Trophoblast cell (in vitro differentiated cells and primary cell): ENCODE results near the gene NTM.

Experiments used
- DNase-seq, 2 donors: peaks; one replicate each; pipeline ENCODE4 v3.0.0-alpha.2; 2016
- H2AFZ ChIP-seq: 2 replicates; pipeline ENCODE4 v1.6.1; 2013; ENCODE audit warnings: low read length, moderate library complexity, mild to moderate bottlenecking; ENCODE audit not compliant: insufficient read depth, poor library complexity
- H2AK5ac ChIP-seq: 2 replicates; pipeline ENCODE4 v1.6.1; 2013; ENCODE audit warnings: mild to moderate bottlenecking, low read length
- H2BK120ac ChIP-seq: 2 replicates; pipeline ENCODE4 v1.6.1; 2013; ENCODE audit warnings: low read length, mild to moderate bottlenecking, moderate library complexity; ENCODE audit not compliant: insufficient read depth, poor library complexity
- H2BK12ac ChIP-seq: 2 replicates; pipeline ENCODE4 v1.6.1; 2013; ENCODE audit warnings: mild to moderate bottlenecking, low read length, moderate library complexity
- H2BK5ac ChIP-seq: 2 replicates; pipeline ENCODE4 v1.6.1; 2013; ENCODE audit warnings: low read length, low read depth, moderate library complexity, mild to moderate bottlenecking; ENCODE audit not compliant: poor library complexity
- H3K14ac ChIP-seq: 2 replicates; pipeline ENCODE4 v1.6.1; 2013; ENCODE audit warnings: mild to moderate bottlenecking, low read length
- H3K18ac ChIP-seq: 2 replicates; pipeline ENCODE4 v1.6.1; 2013; ENCODE audit warnings: mild to moderate bottlenecking, low read length
- H3K23ac ChIP-seq: 2 replicates; pipeline ENCODE4 v1.6.1; 2013; ENCODE audit warnings: low read length
- H3K27ac ChIP-seq: 2 replicates; pipeline ENCODE4 v1.5.1; 2013; ENCODE audit warnings: low read depth, mild to moderate bottlenecking, inconsistent platforms, low read length, moderate library complexity
- H3K27me3 ChIP-seq: 2 replicates; pipeline ENCODE4 v1.6.1; 2013; ENCODE audit warnings: inconsistent platforms, mild to moderate bottlenecking, low read length, moderate library complexity; ENCODE audit not compliant: insufficient read depth
- H3K36me3 ChIP-seq, 2 experiments: 1 replicate in 1 of 2; 2 replicates in 1 of 2; pipeline ENCODE4 v1.6.1; 2013; ENCODE audit warnings: low read length in 2 of 2, mild to moderate bottlenecking in 2 of 2, moderate library complexity in 1 of 2; ENCODE audit not compliant: insufficient read depth in 2 of 2, control insufficient read depth in 1 of 2
- H3K4ac ChIP-seq: 2 replicates; pipeline ENCODE4 v1.6.1; 2013; ENCODE audit warnings: low read depth, mild to moderate bottlenecking, low read length, moderate library complexity
- H3K4me1 ChIP-seq, 2 experiments: 1 replicate in 1 of 2; 2 replicates in 1 of 2; pipeline ENCODE4 v1.6.1; 2013; ENCODE audit warnings: low read length in 2 of 2, mild to moderate bottlenecking in 2 of 2, moderate library complexity in 1 of 2; ENCODE audit not compliant: insufficient read depth in 2 of 2, control insufficient read depth in 1 of 2
- H3K4me2 ChIP-seq: 2 replicates; pipeline ENCODE4 v1.6.1; 2013; ENCODE audit warnings: inconsistent platforms, mild to moderate bottlenecking, low read length, moderate library complexity
- H3K4me3 ChIP-seq: 2 replicates; pipeline ENCODE4 v1.5.1; 2013; ENCODE audit warnings: mild to moderate bottlenecking, low read depth, low read length, inconsistent platforms
- H3K79me1 ChIP-seq: one replicate; pipeline ENCODE4 v1.6.1; 2013; ENCODE audit warnings: low read length
- H3K79me2 ChIP-seq: 2 replicates; pipeline ENCODE4 v1.6.1; 2013; ENCODE audit warnings: low read length, mild to moderate bottlenecking; ENCODE audit not compliant: control insufficient read depth, insufficient read depth, poor library complexity
- H3K9ac ChIP-seq: 2 replicates; pipeline ENCODE4 v1.6.1; 2013; ENCODE audit warnings: mild to moderate bottlenecking, low read length
- H3K9me3 ChIP-seq: 2 replicates; pipeline ENCODE4 v1.6.1; 2013; ENCODE audit warnings: low read depth, mild to moderate bottlenecking, control low read depth, inconsistent platforms, low read length; ENCODE audit not compliant: insufficient read depth
- H4K12ac ChIP-seq: 2 replicates; pipeline ENCODE4 v1.6.1; 2013; ENCODE audit warnings: low read depth, mild to moderate bottlenecking, low read length, moderate library complexity
- H4K8ac ChIP-seq: 2 replicates; pipeline ENCODE4 v1.6.1; 2013; ENCODE audit warnings: low read depth, mild to moderate bottlenecking, low read length, moderate library complexity
- H4K91ac ChIP-seq: one replicate; pipeline ENCODE4 v1.6.1; 2013; ENCODE audit warnings: low read depth, mild to moderate bottlenecking, low read length, moderate library complexity
- WGBS: extraction: QIAGEN DNeasy Blood & Tissue Kit; methylation state at CpG from one replicate; pipeline ENCODE4 v1.1.7; 2013; ENCODE audit warnings: missing lambda C conversion rate; ENCODE audit not compliant: insufficient read length, insufficient coverage; ENCODE audit errors: extremely low coverage; 5-methylcytosine and 5-hydroxymethylcytosine counted together

The NTM gene

DNA sequence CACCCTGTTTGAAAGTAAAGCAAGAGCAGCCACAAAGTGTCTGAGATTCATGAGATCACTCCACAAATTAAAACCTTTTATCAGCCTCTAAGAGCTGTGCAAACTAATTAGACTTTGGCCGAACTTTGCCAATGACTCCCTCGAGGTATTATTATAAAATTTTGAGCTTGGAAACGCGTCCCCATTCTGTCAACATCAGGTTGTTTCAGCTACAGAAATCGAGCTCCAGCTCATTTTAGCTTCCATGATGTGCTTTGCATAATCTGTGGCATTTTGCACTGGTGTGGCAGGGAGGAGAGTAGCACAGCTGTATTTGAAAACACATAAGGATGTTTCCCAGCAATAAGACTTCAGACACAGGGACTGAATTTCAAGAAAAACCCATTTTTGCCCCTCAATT lies 872.2 kb downstream of the NTM start:
- no CpG with 5 or more reads among the region's 5 CpGs for WGBS
- Histone ChIP-seq H3K79me2 (no peaks in the 10 kb centered on the region), H3K9ac (no peak overlapping the region), H3K9me3 (peaks cover 3% of the 10 kb centered on the region), H4K91ac (no peak overlapping the region), H3K79me1 (no peaks in the 10 kb centered on the region), H3K27ac (no peak overlapping the region), H2AK5ac (no peak overlapping the region), H3K4ac (no peak overlapping the region), H4K12ac (no peak overlapping the region), H3K4me2 (no peak overlapping the region), H4K8ac (no peak overlapping the region), H3K27me3 (no peaks in the 10 kb centered on the region), H3K23ac (no peak overlapping the region), H3K36me3 (no peaks in the 10 kb centered on the region), H3K14ac (no peak overlapping the region), H3K4me3 (no peak overlapping the region), H3K4me1 (no peaks in the 10 kb centered on the region), H2BK120ac (no peak overlapping the region), H2AFZ (no peak overlapping the region), H3K18ac (no peak overlapping the region), H2BK12ac (no peak overlapping the region), H2BK5ac (no peak overlapping the region)
- no peak for DNase-seq

DNA sequence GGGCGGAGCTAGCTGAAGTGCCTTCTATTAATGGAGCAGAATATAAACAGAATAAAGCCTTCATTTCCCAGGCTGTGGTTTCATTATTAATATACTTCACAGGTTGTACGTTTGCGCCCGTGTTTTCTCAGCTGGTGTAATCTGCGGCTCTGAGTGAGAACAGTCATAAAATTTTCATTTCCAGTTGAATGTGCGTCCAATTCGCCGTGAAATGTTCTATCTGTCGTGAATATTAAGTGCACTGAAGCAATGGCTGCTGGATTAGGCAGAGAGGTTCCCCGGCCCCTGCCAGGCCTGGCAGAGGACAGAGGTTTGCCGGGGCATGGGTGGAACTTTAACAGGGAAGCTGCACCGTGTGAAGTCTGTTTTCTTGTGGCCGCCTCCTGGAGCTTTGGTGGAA lies 874.4 kb downstream of the NTM start:
- Histone ChIP-seq H2BK5ac (no peak overlapping the region), H3K23ac (no peak overlapping the region), H3K4ac (no peak overlapping the region), H3K79me1 (no peaks in the 10 kb centered on the region), H4K12ac (no peak overlapping the region), H4K91ac (no peak overlapping the region), H3K36me3 (no peaks in the 10 kb centered on the region), H2BK120ac (no peak overlapping the region), H3K18ac (no peak overlapping the region), H3K27me3 (no peaks in the 10 kb centered on the region), H3K4me1 (no peaks in the 10 kb centered on the region), H2AFZ (no peak overlapping the region), H3K14ac (no peak overlapping the region), H2AK5ac (no peak overlapping the region), H3K4me3 (no peak overlapping the region), H2BK12ac (no peak overlapping the region), H3K9me3 (peaks cover 3% of the 10 kb centered on the region), H3K79me2 (no peaks in the 10 kb centered on the region), H3K4me2 (no peak overlapping the region), H3K27ac (no peak overlapping the region), H4K8ac (no peak overlapping the region), H3K9ac (no peak overlapping the region)
- no CpG with 5 or more reads among the region's 13 CpGs for WGBS
- DNase-seq: no peak

DNA sequence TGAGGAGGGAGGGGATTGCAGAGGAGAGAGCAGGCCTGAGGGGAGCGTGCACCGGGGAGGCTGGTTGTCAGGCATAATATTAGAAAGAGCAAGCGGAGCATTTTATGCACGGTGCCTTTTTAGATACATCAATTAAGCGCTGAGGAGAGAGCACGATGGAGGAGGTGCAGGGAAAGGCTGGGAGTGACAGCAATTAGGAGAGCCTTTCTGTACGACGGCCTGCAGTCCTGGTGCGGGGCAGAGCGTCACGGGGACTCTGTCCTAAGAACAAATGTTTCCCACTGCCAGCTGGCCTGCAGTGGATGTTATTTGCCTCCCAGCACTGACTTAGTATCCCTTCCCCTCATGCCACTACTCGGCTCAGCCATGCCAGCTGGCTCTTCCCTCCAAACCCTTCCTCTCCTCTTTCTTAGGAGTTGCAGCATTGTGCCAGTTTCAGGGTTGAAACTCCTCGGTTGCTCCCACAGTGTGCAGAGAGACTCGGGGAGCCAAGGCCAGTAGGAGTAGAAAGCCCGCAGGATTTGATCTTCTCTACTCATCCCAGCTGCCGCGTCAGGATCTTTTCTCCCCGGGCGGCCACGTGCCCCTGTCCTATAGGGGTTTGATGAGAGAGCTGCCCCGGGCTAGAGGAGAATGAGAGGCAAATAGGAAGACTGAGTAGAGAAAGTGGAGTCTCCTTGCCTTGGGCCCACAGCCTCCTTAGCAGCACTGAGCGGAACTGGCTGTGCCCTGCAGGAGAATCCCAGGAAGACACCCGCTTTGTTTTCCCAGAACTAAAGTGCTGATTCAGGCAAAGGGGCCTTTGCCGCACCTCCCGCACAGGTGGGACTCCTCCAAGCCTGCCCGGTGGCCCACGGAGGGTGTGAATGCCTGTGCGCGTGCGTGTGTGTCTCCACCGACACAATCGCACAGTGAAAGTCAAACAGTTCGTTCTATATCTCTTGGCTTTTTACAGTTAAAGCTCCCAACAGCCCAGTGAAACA lies 875.3 kb downstream of the NTM start:
- no CpG with 5 or more reads among the region's 33 CpGs for WGBS
- no peak overlapping the region for H4K91ac ChIP-seq

DNA sequence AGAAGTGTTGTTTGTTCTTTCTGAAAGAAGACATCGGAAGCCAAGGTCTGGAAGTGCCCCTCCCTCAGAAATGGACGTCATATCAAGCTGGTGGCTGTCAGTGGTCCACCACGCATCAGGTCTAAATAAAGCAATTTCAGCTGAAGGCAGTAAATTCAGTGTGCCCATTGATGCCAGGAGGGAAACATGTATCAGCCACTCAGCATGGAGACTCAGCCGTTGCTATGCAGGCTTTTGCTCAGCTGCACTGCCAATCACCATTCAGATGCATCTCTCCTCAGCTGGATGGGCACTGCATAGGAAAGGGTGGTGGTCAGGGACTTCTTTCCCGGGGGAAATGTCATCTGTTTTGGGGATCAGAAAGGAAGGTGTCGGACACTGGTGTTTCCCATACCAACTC lies 878.2 kb downstream of the NTM start:
- no peak overlapping the region for H3K4ac ChIP-seq
- no peak overlapping the region for H2BK5ac ChIP-seq
- H3K79me2 ChIP-seq: no peaks in the 10 kb centered on the region
- no peak overlapping the region for H2AFZ ChIP-seq
- H3K14ac ChIP-seq: no peak overlapping the region
- H3K9me3 ChIP-seq: peaks cover 3% of the 10 kb centered on the region
- H4K91ac ChIP-seq: no peak overlapping the region
- WGBS: no CpG with 5 or more reads among the region's 6 CpGs
- no peak overlapping the region for H2AK5ac ChIP-seq
- no peak overlapping the region for H3K4me2 ChIP-seq
- no peak overlapping the region for H4K12ac ChIP-seq
- DNase-seq: no peak
- no peak overlapping the region for H3K4me3 ChIP-seq
- no peaks in the 10 kb centered on the region for H3K4me1 ChIP-seq
- H4K8ac ChIP-seq: no peak overlapping the region
- no peak overlapping the region for H2BK120ac ChIP-seq
- no peaks in the 10 kb centered on the region for H3K27me3 ChIP-seq
- H3K27ac ChIP-seq: no peak overlapping the region
- H3K18ac ChIP-seq: no peak overlapping the region
- no peak overlapping the region for H2BK12ac ChIP-seq
- no peak overlapping the region for H3K9ac ChIP-seq
- no peaks in the 10 kb centered on the region for H3K36me3 ChIP-seq
- H3K79me1 ChIP-seq: no peaks in the 10 kb centered on the region
- no peak overlapping the region for H3K23ac ChIP-seq

More for the DNA sequence above, 875.3 kb downstream of the NTM start:
- Histone ChIP-seq H3K18ac (no peak overlapping the region), H2BK120ac (no peak overlapping the region), H3K27me3 (no peaks in the 10 kb centered on the region), H2AFZ (no peak overlapping the region), H2BK5ac (no peak overlapping the region), H3K14ac (no peak overlapping the region), H3K4me3 (no peak overlapping the region), H4K12ac (no peak overlapping the region), H3K9me3 (peaks cover 3% of the 10 kb centered on the region), H3K4me1 (no peaks in the 10 kb centered on the region), H4K8ac (no peak overlapping the region), H2BK12ac (no peak overlapping the region), H3K27ac (no peak overlapping the region), H3K9ac (no peak overlapping the region), H2AK5ac (no peak overlapping the region), H3K4me2 (no peak overlapping the region), H3K79me2 (no peaks in the 10 kb centered on the region), H3K36me3 (no peaks in the 10 kb centered on the region), H3K23ac (no peak overlapping the region), H3K79me1 (no peaks in the 10 kb centered on the region), H3K4ac (no peak overlapping the region)
- DNase-seq: no peak
